ENCODE results near the gene TBC1D1.

TBC1D1 gene

GRCh38 chr4:37890801-37891259, at the start of gene TBC1D1:
TSS of gene TBC1D1 (plus strand) at chr4:37891084. CDS start at chr4:37902096, 11,012 bp downstream.
- DNase-seq: peak; percentile 57

GRCh38 chr4:37844204-37844603, 46.7 kb upstream of the TBC1D1 start:
- no peak for DNase-seq

GRCh38 chr4:37845201-37845600, 45.7 kb upstream of the TBC1D1 start:
- no peak for DNase-seq

GRCh38 chr4:37847311-37847884, 43.5 kb upstream of the TBC1D1 start:
- no peak for DNase-seq

- no peak for DNase-seq
These were observed 38.5 kb upstream of the TBC1D1 start for GRCh38 chr4:37852376-37852775.

GRCh38 chr4:37858112-37858511, 32.8 kb upstream of the TBC1D1 start:
- DNase-seq: no peak

GRCh38 chr4:37858872-37859271, 32.0 kb upstream of the TBC1D1 start:
- no peak for DNase-seq

GRCh38 chr4:37860266-37860665, 30.6 kb upstream of the TBC1D1 start:
- no peak for DNase-seq

GRCh38 chr4:37862961-37863360, 27.9 kb upstream of the TBC1D1 start:
- DNase-seq: no peak

- DNase-seq: no peak
These were observed 26.1 kb upstream of the TBC1D1 start for GRCh38 chr4:37864786-37865185.

- DNase-seq: no peak
These were observed 25.4 kb upstream of the TBC1D1 start for GRCh38 chr4:37865450-37865849.

GRCh38 chr4:37867102-37867501, 23.8 kb upstream of the TBC1D1 start:
- DNase-seq: no peak

- DNase-seq: no peak
These were observed 22.6 kb upstream of the TBC1D1 start for GRCh38 chr4:37868238-37868637.

GRCh38 chr4:37872310-37872988, 18.4 kb upstream of the TBC1D1 start:
- no peak for DNase-seq

- DNase-seq: no peak
These were observed 17.5 kb upstream of the TBC1D1 start for GRCh38 chr4:37873386-37873785.

GRCh38 chr4:37876156-37876555, 14.7 kb upstream of the TBC1D1 start:
- DNase-seq: no peak

- no peak for DNase-seq
These were observed 11.5 kb upstream of the TBC1D1 start for GRCh38 chr4:37879365-37879764.

- DNase-seq: no peak
These were observed 9.1 kb upstream of the TBC1D1 start for GRCh38 chr4:37881811-37882210.

- no peak for DNase-seq
These were observed 8.1 kb upstream of the TBC1D1 start for GRCh38 chr4:37882665-37883296.

- DNase-seq: no peak
These were observed 5.9 kb upstream of the TBC1D1 start for GRCh38 chr4:37884855-37885487.

GRCh38 chr4:37885496-37885895, 5.4 kb upstream of the TBC1D1 start:
- no peak for DNase-seq

- peak; percentile 46 for DNase-seq
These were observed 759 bp upstream of the TBC1D1 start for GRCh38 chr4:37889849-37890800.
